AG04450 (cell line): ENCODE results near the gene MRPL14. TPM values are rescaled to one million over a fixed set of nuclear protein-coding genes. Genes with fewer than 3 reads are reported as not detected.

Experiments used
- CTCF ChIA-PET: fragments of 300-600, 350-600 bp; formaldehyde crosslinking; extraction: SDS; loops from one replicate; lab custom pipeline; 2022; ENCODE audit warnings: antibody characterized with exemption, inconsistent platforms; lab: Charles Lee
- POLR2A ChIA-PET: fragments of 350-600 bp; formaldehyde crosslinking; extraction: SDS; loops from one replicate; lab custom pipeline; 2021; ENCODE audit warnings: antibody characterized with exemption, inconsistent platforms; lab: Yijun Ruan, JAX
- DNase-seq: peaks from one replicate; pipeline ENCODE4 v3.0.0-alpha.2; 2011; ENCODE audit warnings: low read depth, low spot score
- H3K27ac ChIP-seq: one replicate; pipeline ENCODE4 v1.5.1; 2012; ENCODE audit warnings: low read depth, low read length, control low read depth
- H3K27me3 ChIP-seq: one replicate; pipeline ENCODE4 v1.6.0; 2012; ENCODE audit warnings: low read length; ENCODE audit not compliant: control insufficient read depth, insufficient read depth
- H3K4me3 ChIP-seq: 2 replicates; pipeline ENCODE4 v1.5.1; 2011; ENCODE audit warnings: mild to moderate bottlenecking, low read depth, low read length, control low read depth
- H3K9me3 ChIP-seq: 2 replicates; pipeline ENCODE4 v1.5.1; 2012; ENCODE audit warnings: low read length; ENCODE audit not compliant: control insufficient read depth, insufficient read depth
- polyA plus RNA-seq: library from polyadenylated mRNA; depleted of rRNA; stranded (reverse); fragments of >200 nt; gene quantifications from 2 replicates; pipeline ENCODE4 v1.2.3, GENCODE V29; 2011
- TF ChIP-seq, protein P1 (sequence below): IDR thresholded peaks from 2 replicates; pipeline ENCODE4 v1.5.1; 2011; ENCODE audit warnings: low read depth, low read length, control low read depth, inconsistent platforms

The MRPL14 gene
- polyA plus RNA-seq, 1 experiment = 57.3 TPM

DNA sequence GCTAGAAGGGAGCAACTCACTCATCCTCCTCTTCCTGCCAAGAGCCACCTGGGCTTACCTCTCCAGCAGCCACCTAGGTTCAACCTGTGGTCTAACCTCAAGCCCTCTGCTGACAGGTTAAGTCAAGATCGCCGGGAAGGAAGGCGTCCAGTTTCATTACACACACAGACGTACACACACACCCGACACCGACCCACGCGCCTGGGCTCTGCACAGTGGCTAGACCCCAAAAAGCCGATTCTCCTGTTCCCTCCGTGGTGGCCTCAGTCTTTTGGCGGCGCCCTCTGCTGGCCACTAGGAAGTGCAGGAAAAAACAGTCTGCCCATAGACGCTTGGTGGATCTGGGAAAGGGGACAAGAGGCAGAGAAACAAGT, 52.8 kb downstream of the MRPL14 start:
- no peaks in the 10 kb centered on the region; the same call in 1 of the 2 replicates for H3K9me3 ChIP-seq
- peak overlapping the region; percentile 21 for H3K27ac ChIP-seq
- ChIA-PET CTCF (interaction anchor here (0.6 to 5.3 kb wide), 58 partner anchors 9 to 480 kb away, joined by 3 to 94 read pairs (median 4); partner anchors contain the start of genes MRPS18A and VEGFA), POLR2A (interaction anchor here (0.6 to 4.4 kb wide), 4 partner anchors 13 to 305 kb away, joined by 3 to 40 read pairs (median 5); partner anchors contain the start of gene VEGFA)
- TF ChIP-seq, protein P1, sequence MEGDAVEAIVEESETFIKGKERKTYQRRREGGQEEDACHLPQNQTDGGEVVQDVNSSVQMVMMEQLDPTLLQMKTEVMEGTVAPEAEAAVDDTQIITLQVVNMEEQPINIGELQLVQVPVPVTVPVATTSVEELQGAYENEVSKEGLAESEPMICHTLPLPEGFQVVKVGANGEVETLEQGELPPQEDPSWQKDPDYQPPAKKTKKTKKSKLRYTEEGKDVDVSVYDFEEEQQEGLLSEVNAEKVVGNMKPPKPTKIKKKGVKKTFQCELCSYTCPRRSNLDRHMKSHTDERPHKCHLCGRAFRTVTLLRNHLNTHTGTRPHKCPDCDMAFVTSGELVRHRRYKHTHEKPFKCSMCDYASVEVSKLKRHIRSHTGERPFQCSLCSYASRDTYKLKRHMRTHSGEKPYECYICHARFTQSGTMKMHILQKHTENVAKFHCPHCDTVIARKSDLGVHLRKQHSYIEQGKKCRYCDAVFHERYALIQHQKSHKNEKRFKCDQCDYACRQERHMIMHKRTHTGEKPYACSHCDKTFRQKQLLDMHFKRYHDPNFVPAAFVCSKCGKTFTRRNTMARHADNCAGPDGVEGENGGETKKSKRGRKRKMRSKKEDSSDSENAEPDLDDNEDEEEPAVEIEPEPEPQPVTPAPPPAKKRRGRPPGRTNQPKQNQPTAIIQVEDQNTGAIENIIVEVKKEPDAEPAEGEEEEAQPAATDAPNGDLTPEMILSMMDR = peak; percentile 93
- no peak overlapping the region for H3K4me3 ChIP-seq
- DNase-seq = peak; percentile 61
- H3K27me3 ChIP-seq = no peaks in the 10 kb centered on the region

DNA sequence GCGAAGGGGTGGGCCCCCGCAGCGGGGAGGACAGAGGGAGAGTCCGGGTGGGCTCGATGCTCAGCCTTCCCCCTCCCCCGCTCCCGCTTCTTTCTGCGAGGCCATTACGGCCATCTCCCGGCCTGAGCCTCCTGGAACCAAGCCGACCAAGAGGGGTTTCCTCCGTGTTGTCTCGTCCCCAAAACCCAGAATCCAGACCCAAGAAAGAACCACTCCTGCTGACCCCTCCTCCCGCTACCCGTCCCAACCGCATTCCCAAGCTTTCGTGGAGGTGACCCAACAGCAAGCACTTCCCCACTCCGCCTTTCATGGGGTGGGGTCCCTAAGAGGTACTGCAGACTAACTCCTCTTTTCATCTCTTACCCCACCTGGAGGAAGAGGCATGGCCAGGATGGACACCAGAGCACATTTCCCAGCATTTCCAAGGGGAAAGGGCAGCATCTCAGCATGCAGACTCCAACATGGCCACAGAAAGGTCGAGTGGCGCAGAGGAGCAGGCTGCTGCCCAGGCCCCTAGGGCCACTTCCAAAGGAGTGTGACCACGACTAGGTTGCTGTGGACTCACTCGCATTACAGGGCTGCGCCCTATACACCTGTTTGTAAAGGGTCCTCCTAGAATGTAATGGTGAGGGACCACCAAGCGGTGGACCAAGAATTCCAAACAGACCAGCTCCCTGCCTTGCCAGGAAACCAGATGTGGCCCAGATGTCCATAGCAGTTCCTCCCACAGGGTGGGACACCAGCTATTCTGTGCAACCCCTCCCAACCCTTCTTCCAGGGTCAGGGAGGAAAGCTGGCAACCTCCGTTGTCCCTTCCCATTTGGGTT, 53.4 kb downstream of the MRPL14 start:
- no peak for DNase-seq
- no peaks in the 10 kb centered on the region; the same call in 1 of the 2 replicates for H3K9me3 ChIP-seq
- ChIA-PET CTCF (interaction anchor here (0.5 to 5.3 kb wide), 27 partner anchors 8 to 505 kb away, joined by 3 to 94 read pairs (median 4); partner anchors contain the start of gene VEGFA), POLR2A (interaction anchor here (1.0 to 4.4 kb wide), 7 partner anchors 10 to 304 kb away, joined by 3 to 40 read pairs (median 7); partner anchors contain the start of gene VEGFA)
- H3K27ac ChIP-seq = peak overlapping the region; percentile 61
- TF ChIP-seq, protein P1 = peak; percentile 19
- H3K27me3 ChIP-seq = no peaks in the 10 kb centered on the region
- H3K4me3 ChIP-seq = peak overlapping the region; percentile 29

DNA sequence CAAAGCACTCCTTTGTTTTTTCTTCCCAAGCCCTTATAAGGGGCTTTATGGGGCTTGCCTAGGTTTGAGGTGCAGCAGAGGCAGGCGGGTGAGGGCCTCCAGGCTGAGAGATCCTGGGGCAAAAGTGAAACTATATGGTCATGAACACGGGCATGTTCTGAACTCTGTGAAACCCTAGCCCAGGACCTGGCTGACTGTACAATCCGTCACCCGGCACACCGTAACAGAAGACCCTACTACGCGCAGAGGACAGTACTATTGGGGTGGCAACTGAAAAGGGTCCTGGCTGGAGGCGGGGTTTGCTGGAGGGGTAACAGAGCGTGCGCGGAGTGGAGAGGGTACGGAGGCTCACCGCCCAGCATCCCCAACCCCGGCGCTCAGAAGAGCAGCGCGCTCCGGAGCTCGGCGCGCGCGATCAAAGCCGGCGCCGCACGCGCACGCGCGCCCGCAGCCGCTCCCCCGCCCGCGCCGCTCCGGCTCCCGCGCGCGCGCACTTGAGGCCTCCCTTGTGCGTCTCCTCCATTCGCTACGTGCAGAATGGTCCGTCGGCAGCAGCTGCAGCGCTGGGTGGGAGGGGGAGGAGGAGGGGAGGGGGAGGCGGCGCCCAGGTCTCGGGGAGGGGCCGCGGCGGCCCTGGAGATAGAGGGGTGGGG, 54.2 kb downstream of the MRPL14 start:
- ChIA-PET POLR2A (interaction anchor here (1.0 to 4.4 kb wide), 6 partner anchors 9 to 303 kb away, joined by 4 to 40 read pairs (median 8); partner anchors contain the start of gene VEGFA), CTCF (interaction anchor here (1.3 to 5.3 kb wide), 6 partner anchors 10 to 405 kb away, joined by 3 to 94 read pairs (median 14); partner anchors contain the start of gene VEGFA)
- TF ChIP-seq, protein P1 = no peak
- DNase-seq = no peak
- Histone ChIP-seq H3K4me3 (peak overlapping the region; percentile 50), H3K27me3 (no peaks in the 10 kb centered on the region), H3K9me3 (no peaks in the 10 kb centered on the region; the same call in 1 of the 2 replicates), H3K27ac (peak overlapping the region; percentile 82)

DNA sequence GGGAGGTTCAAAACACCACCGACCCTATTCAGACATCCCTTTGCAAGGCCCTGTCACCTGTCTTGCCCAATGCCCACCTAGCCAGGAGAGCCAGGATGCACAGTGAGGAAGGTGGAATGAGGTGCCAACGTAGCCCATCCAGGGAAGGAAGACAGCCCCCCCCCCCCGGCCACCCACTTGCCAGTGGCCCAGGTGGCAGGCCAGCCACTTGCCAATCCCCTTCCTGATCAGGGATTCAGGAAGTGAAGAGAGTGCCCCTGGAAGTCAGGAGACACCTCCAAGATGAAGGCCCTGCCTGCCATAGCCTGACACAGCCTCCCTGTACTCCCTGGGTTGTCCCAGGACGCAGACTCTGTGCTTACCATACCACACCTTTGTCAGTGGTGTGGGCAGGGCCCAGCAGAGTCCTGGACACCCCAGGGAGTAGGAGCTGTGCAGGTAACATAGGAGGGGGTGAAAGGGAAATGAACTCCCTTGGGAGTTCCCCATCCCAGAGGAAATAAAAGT, 54.7 kb downstream of the MRPL14 start:
- no peaks in the 10 kb centered on the region; the same call in 1 of the 2 replicates for H3K9me3 ChIP-seq
- H3K27me3 ChIP-seq = no peaks in the 10 kb centered on the region
- peak overlapping the region; percentile 82 for H3K27ac ChIP-seq
- TF ChIP-seq, protein P1 = no peak
- ChIA-PET POLR2A (interaction anchor here (1.0 to 4.4 kb wide), 6 partner anchors 9 to 303 kb away, joined by 4 to 40 read pairs (median 8); partner anchors contain the start of gene VEGFA), CTCF (interaction anchor here (1.6 to 5.3 kb wide), 3 partner anchors 299 to 405 kb away, joined by 6 to 94 read pairs (median 37); partner anchors contain the start of gene VEGFA)
- H3K4me3 ChIP-seq = peak overlapping the region; percentile 50
- DNase-seq = no peak
